Measurements from ENCODE around the gene ZNF675.
"Not testable (repeated sequence)": the region's sequence is repeated elsewhere in the genome, so short reads cannot be mapped to it uniquely, and the experiment has no call there.

ZNF675 gene

DNA sequence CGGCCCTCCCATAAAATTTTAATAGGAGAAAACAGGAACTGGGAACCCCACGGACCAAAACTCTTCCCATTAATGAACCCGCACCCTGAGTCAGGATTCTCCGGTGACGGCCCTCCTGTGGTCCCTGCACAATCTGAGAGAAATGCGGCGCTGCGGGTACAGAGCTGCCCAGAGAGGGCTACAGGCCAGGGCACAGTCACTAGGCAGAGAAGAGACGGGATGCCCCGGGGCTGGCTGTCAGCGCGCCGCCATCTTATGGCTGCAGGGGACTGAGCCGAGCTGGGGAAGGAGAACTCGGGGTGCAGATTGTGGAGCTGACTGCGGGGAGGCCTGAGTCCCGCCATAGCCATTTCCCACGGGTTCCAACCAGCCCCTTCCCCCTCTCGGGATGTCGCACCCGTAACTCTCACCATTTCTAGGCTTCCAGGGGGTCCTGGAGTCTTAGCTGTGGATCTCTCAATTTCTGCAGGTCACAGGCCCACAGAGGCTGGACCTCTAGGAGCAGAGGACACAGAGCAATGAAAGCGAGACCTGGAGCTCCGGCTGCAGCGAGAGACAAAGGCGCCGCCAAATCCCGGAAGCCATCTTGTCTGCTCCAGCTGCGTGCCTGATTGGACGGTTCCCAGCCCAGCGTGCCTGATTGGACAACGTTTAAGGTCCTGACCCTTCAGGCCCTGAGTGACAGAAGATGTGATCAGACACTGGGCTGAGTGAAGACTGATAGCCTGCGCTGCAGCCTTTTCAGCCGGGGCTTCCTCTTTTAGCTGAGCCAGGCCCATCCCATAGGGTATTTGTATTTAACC is at the start of gene ZNF675:
ZNF675 (minus strand) TSS at position 592 of the 803 bp plus-strand sequence; CDS start at position 413, 179 bp downstream.
- peak; percentile 82 to 89 (median 86) for DNase-seq

- not testable (repeated sequence) for DNase-seq
Measured at GRCh38 chr19:23730729-23731465, 43.9 kb upstream of the ZNF675 start.

DNA sequence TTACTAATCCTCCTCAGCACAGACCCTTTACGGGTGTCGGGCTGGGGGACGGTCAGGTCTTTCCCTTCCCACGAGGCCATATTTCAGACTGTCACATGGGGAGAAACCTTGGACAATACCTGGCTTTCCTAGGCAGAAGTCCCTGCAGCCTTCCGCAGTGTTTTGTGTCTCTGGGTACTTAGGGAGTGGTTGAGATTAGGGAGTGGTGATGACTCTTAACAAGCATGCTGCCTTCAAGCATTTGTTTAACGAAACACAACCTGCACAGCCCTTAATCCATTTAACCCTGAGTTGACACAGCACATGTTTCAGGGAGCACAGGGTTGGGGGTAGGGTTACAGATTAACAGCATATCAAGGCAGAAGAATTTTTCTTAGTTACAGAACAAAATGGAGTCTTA is 37.1 kb upstream of the ZNF675 start:
- DNase-seq: not testable (repeated sequence)

DNA sequence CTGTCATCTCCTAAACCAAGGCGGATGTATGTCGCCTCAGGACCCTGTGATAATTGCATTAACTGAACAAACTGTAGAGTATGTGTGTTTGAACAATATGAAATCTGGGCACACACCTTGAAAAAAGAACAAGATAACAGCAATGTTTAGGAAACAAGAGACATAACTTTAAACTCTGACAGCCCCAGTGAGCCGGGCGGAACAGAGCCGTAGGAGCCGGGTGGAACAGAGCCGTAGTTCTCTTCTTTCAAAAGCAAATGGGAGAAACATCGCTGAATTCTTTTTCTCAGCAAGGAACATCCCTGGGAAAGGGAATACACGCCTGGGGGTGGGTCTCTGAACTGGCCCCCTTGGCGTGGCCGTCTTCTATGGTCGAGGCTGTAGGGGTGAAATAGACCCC is 31.8 kb upstream of the ZNF675 start:
- no peak for DNase-seq

DNA sequence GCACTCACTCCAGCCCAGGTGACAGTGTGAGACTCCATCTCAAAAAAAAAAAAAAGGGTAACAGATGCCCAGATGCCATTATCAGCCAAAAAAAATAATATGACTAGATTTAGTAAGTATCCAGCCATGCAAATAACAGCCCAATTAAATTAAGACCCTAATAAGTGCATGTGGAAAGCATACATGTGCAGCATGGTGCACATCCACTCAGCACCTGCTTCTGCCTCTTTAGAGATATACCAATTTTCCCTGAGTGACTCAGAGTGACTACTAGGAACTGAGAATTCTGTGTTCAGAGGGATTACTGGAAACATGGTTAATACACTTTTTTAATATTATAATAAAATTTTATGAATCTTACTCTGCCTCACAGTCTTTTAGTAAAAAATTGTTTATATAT is 29.8 kb upstream of the ZNF675 start:
- DNase-seq: no peak

- DNase-seq: no peak
Measured at GRCh38 chr19:23709347-23709746, 22.3 kb upstream of the ZNF675 start.

GRCh38 chr19:23706657-23707056 is 19.6 kb upstream of the ZNF675 start:
- no peak for DNase-seq

DNA sequence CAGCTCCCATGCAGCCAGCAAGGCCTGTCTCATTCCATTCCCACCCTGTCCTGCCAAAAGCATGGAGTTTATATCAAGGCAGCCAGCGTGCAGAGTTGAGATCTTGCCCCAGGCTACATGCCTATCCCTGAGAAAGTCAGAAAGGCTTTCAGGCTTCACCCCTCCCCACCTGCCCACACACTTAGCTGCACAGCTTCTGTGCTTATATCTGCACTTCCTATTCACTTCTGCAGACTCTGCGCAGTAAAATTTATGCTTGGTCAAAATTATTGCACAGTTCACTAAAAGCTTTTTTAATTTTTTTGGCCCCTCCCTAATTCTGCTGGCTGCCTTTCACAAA is 12.5 kb upstream of the ZNF675 start:
- DNase-seq: no peak

DNA sequence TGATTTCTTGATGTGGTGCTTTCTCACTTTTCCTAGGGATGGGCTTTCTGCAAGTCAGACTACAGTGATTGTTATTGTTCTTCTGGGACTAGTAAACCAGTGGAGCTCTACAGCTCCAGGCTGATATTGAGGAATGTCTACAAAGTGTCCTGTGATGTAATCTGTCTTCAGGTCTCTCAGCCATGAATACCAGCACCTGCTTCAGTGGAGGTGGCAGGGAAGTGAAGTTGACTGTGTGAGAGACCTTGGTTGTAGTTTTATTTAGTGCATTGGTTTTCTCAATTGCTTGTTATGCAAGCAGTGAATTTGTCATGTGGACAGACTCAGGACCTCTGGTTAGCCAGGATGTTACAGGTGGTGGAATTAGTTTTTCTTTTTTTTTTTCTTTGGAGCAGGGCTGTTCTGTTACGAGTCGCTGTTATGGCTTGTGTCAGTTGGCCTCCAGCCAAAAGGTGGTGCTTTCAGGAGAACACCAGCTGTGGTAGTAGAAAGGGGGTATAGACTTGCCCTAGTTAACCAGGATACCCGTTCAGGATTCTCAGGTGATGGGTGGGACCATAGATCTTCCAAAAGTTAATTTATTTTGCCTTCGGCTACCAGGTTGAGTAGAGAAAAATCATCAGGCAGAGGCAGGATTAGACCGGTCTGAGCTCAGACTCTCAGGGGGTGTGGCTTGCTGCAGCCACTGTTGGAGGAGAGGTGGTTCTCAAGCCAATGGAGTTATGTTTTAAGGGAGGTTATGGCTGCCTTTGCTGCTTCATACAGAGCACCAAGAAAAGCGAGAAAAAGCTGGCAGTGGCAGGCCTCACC is 11.9 kb upstream of the ZNF675 start:
- DNase-seq: peak in 1 of 6 experiments; percentile 10

DNA sequence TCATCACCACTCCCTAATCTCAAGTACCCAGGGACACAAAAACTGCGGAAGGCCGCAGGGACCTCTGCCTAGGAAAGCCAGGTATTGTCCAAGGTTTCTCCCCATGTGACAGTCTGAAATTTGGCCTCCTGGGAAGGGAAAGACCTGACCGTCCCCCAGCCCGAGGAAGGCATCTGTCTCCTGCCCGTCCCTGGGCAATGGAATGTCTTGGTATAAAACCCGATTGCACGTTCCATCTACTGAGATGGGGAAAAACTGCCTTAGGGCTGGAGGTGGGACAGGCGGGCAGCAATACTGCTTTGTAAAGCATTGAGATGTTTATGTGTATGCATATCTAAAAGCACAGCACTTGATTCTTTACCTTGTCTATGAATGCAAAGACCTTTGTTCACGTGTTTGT is 5.9 kb upstream of the ZNF675 start:
- DNase-seq: not testable (repeated sequence)

DNA sequence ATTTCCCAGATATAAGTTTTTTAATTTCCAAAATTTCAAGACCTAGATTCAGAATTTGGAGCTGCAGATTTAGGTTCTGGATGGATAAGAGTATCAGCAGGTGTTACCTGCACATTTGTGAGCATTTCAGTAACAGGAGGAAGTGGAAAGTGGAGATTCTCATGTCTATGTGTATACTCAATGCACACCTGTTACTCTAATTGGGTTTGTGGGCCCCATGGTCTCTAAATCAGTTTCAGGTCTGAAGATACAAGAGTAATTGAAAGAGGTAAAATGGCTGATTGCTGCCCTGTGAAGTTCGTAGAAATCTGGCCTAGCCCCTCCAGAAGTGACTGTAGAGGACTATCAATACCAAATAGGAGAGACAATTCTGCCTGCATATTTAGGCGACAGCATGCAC is 13.9 kb downstream of the ZNF675 start:
- no peak for DNase-seq

DNA sequence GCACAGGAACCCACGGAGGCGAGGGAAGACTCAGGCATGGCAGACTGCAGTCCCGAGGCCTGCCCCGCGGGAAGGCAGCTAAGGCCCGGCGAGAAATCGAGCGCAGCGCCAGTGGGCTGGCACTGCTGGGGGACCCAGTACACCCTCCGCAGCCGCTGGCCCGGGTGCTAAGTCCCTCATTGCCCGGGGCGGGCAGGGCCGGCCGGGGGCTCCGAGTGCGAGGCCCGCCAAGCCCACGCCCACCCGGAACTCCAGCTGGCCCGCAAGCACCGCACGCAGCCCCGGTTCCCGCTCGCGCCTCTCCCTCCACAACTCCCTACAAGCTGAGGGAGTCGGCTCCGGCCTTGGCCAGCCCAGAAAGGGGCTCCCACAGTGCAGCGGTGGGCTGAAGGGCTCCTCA is 18.4 kb downstream of the ZNF675 start:
- DNase-seq: not testable (repeated sequence)

DNA sequence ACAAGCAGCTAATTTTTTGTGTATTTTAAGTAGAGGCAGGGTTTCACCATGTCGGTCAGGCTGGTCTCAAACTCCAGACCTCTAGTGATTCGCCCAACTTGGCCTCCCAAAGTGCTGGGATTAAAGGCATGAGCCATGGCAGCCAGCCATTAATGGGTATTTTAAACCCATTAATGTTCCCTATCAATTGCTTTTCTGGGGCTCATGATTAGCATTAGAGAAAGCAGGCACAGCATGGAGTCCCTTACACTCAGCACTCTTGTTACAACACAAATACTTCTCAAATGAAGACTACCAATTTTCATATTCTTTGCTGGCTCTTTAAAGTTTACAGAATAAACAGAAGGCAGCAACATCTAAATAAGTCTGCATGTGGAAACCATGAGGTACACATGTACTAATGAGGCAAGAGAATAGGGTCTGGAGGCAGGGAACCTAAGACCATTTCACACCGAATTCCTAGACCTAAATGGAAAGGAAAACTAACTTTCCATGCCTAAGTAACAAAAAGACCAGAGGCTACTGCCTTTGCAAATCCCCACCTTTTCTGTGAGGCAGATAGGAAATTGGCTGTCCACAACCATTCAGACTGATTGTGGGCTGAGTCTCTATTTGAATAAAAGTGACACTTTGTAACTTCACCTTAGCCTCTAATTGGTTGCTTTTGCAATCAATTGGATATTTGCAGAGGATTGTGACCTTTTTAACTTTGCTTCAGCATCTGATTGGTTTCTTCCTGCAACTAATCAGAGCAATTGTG is 21.2 kb downstream of the ZNF675 start:
- DNase-seq: no peak

DNA sequence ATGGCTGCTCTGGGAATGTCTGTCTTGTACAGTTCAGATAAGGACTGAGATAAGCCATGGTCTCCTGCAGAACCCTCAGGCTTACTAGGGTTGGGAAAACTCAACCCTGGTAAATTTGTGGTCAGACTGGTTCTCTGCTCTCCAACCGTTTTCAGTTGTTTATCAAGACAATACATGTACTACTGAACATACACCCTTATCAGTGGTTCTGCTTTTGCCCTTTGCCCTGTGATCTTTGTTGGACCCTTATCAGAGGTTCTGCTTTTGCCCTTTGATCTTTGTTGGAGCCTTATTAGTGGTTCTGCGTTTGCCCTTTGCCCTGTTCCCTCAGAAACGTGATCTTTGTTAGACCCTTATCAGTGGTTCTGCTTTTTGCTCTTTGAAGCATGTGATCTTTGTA is 37.2 kb downstream of the ZNF675 start:
- not testable (repeated sequence) for DNase-seq
